Endothelial cell of umbilical vein (primary cell): Measurements from ENCODE around the gene SPTB. TPM values are rescaled to one million over a fixed set of nuclear protein-coding genes. Genes with fewer than 3 reads are reported as not detected.
A peak's percentile ranks its signal among the peaks of the same experiment; 100 is the strongest.

Source experiments
- BruUV-seq: library from RNA; stranded (reverse); fragments of 400-500 nt; replicated peaks from 2 replicates; lab custom pipeline; 2021; lab: Mats Ljungman, UMichigan
- CTCF ChIA-PET: fragments of 300-600, 350-600 bp; sonication (Branson Sonifier 250); formaldehyde crosslinking; loops from one replicate; lab custom pipeline; 2021; ENCODE audit warnings: antibody characterized with exemption, inconsistent platforms; lab: Charles Lee
- POLR2A ChIA-PET: fragments of 300-600, 350-600 bp; sonication (Branson Sonifier 250); formaldehyde crosslinking; loops from one replicate; lab custom pipeline; 2021; ENCODE audit warnings: antibody characterized with exemption, inconsistent platforms; lab: Charles Lee
- DNase-seq: peaks from one replicate; pipeline ENCODE4 v3.0.0-alpha.2; 2011; ENCODE audit warnings: low read depth, low spot score
- FAIRE-seq: peaks from 2 replicates; lab custom pipeline; 2011; peaks lifted over from hg19 to GRCh38; lab: Jason Lieb, UNC
- H2AFZ ChIP-seq: 2 replicates; pipeline ENCODE4 v1.6.0; 2012; ENCODE audit warnings: low read depth, low read length, control low read depth, inconsistent platforms
- H3K27ac ChIP-seq: 2 replicates; pipeline ENCODE4 v1.5.1; 2011; ENCODE audit warnings: low read depth, mild to moderate bottlenecking, control low read depth, low read length, moderate library complexity; ENCODE audit not compliant: insufficient read depth
- H3K27me3 ChIP-seq, 2 experiments: 2 replicates each; pipeline versions ENCODE4 v1.6.0 to v1.6.1; 2011; ENCODE audit warnings: low read length in 2 of 2, mixed read lengths in 1 of 2; ENCODE audit not compliant: control insufficient read depth in 2 of 2, insufficient read depth in 2 of 2
- H3K36me3 ChIP-seq, 2 experiments: 2 replicates in 1 of 2; 3 replicates in 1 of 2; pipeline ENCODE4 v1.5.1; 2011; ENCODE audit warnings: low read length in 2 of 2, mild to moderate bottlenecking in 1 of 2, moderate library complexity in 1 of 2; ENCODE audit not compliant: control insufficient read depth in 2 of 2, insufficient read depth in 2 of 2; ENCODE audit errors: extremely low read depth in 1 of 2
- H3K4me1 ChIP-seq: 3 replicates; pipeline ENCODE4 v1.5.1; 2011; ENCODE audit warnings: mild to moderate bottlenecking, low read length; ENCODE audit not compliant: control insufficient read depth, insufficient read depth; ENCODE audit errors: extremely low read depth
- H3K4me2 ChIP-seq: 2 replicates; pipeline ENCODE4 v1.6.1; 2011; ENCODE audit warnings: low read length, control low read depth, mixed read lengths; ENCODE audit not compliant: insufficient read depth
- H3K4me3 ChIP-seq, 3 experiments: fragments of 200-600 bp in 1 of 3; sonication (generic), shearing (Covaris generic) in 1 of 3; replicated peaks in 1 of 3; 2 replicates each; pipeline ENCODE4 v1.5.1; 2011 to 2016; ENCODE audit warnings: control low read depth in 3 of 3, low read length in 3 of 3, mild to moderate bottlenecking in 2 of 3, inconsistent platforms in 1 of 3, low read depth in 1 of 3, moderate library complexity in 1 of 3; ENCODE audit not compliant: insufficient read depth in 1 of 3
- H3K79me2 ChIP-seq: 2 replicates; pipeline ENCODE4 v1.6.0; 2012; ENCODE audit warnings: low read length, inconsistent platforms; ENCODE audit not compliant: control insufficient read depth, insufficient read depth
- H3K9ac ChIP-seq: replicated peaks from 2 replicates; pipeline ENCODE3; 2011; ENCODE audit warnings: low read length, control low read depth; ENCODE audit not compliant: insufficient read depth; ENCODE audit errors: extremely low read depth
- H3K9me1 ChIP-seq: replicated peaks from 3 replicates; pipeline ENCODE4 v1.6.0; 2011; ENCODE audit warnings: mild to moderate bottlenecking, low read length; ENCODE audit not compliant: control insufficient read depth, insufficient read depth; ENCODE audit errors: extremely low read depth
- H3K9me3 ChIP-seq: replicated peaks from 2 replicates; pipeline ENCODE4 v1.5.1; 2012; ENCODE audit warnings: low read length, inconsistent platforms; ENCODE audit not compliant: control insufficient read depth, insufficient read depth
- H4K20me1 ChIP-seq: replicated peaks from 2 replicates; pipeline ENCODE3; 2011; ENCODE audit warnings: mild to moderate bottlenecking, low read length; ENCODE audit not compliant: control insufficient read depth, insufficient read depth; ENCODE audit errors: extremely low read depth
- CTCF ChIP-seq, 2 donors: IDR thresholded peaks; 1 replicate in 1 of 2; 2 replicates in 1 of 2; pipeline ENCODE4 v1.5.1; 2011; ENCODE audit warnings: low read length in 2 of 2, mild to moderate bottlenecking in 2 of 2, moderate library complexity in 2 of 2, control low read depth in 1 of 2, inconsistent platforms in 1 of 2, low read depth in 1 of 2; ENCODE audit not compliant: insufficient read depth in 1 of 2; ENCODE audit errors: extremely low read depth in 1 of 2
- FOS ChIP-seq: IDR thresholded peaks from 2 replicates; pipeline ENCODE4 v1.6.1; 2011; ENCODE audit warnings: mild to moderate bottlenecking, low read length, moderate library complexity, borderline replicate concordance; ENCODE audit not compliant: insufficient read depth
- POLR2A ChIP-seq: IDR thresholded peaks from 2 replicates; pipeline ENCODE4 v1.6.1; 2012; ENCODE audit warnings: low read depth, mild to moderate bottlenecking, control low read depth, low read length
- dilution Hi-C: fragments of 300-500 bp; cut with MboI; formaldehyde crosslinking; loops from one replicate; pipeline ENCODE4 v1.15.0; 2019; ENCODE audit warnings: low sequenced_read_pairs; ENCODE audit not compliant: extremely low pct_ligation_motif_present
- intact Hi-C: fragments of 100-400 bp; cut with micrococcal nuclease; formaldehyde crosslinking; loops from one replicate; pipeline ENCODE4 v1.10.0; 2022
- polyA plus RNA-seq, 4 experiments: library from polyadenylated mRNA; depleted of rRNA in 3 of 4; stranded (reverse) in 3 of 4; unstranded in 1 of 4; fragments of >200 nt; gene quantifications; 2 replicates each; pipeline versions ENCODE4 v1.2.1 to v1.2.3, GENCODE V29; 2011 to 2012; ENCODE audit warnings: missing spikeins in 1 of 4
- total RNA-seq: library from RNA; stranded (reverse); gene quantifications from 2 replicates; pipeline ENCODE4 v1.2.3, GENCODE V29; 2021

The SPTB gene
- total and polyA plus RNA-seq, 2 donors (not counting 3 experiments of a cell fraction or from before 2014, with no cell fraction given), result 0.03 to 0.07 TPM

DNA sequence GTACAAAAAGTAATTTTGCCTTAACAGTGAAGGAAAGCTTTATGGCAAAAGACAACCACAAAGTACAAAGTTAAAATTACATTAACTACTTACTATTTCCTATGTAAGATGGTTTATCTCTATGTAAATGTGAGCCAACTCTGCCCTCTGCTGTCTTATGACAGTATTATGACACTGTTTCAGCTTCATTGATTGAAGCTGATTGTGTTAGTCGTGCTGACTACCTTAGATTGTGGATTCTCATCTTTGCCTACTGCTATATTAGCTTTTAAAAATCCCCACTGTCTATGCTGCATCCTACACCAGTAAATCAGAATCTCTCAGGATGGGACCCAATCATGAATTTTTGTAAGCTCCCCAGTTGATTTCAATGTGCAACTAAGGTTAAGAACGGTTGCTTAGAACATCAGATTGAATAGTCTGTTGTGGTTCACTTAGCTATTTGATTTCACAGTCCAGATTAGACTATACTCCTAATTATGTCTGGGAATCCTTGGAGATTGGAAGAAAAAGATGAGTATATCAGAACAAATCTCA lies 12.2 kb upstream of the SPTB start:
- no peaks in the 10 kb centered on the region for H3K36me3 ChIP-seq
- dilution Hi-C loops, result no loop called here
- no peak overlapping the region for H3K27ac ChIP-seq
- POLR2A ChIA-PET, result no interaction called here
- TF ChIP-seq CTCF (IDR thresholded peaks at IDR 0.05; ENCODE audit: extremely low read depth in 1 of 2, insufficient read depth in 1 of 2, low read depth in 1 of 2, low read length in 2 of 2) (peak; percentile 31 to 42), POLR2A (no peak)
- intact Hi-C loops, result loop anchor here (2.0 kb wide), 3 partner anchors 69 to 221 kb away; no protein-coding TSS in a partner anchor
- H2AFZ ChIP-seq, result no peak overlapping the region
- no peaks in the 10 kb centered on the region for H3K9me3 ChIP-seq
- BruUV-seq, result no TSS peak
- H3K9ac ChIP-seq, result no peak overlapping the region
- H3K79me2 ChIP-seq, result no peaks in the 10 kb centered on the region
- CTCF ChIA-PET, result interaction anchor here (0.5 to 6.2 kb wide), 44 partner anchors 8 to 548 kb away, joined by 3 to 120 read pairs (median 5); partner anchors contain the start of genes FNTB, GPX2, HSPA2 and SPTB
- FAIRE-seq (peak; percentile 62), DNase-seq (peak; percentile 72)
- H4K20me1 ChIP-seq, result no peaks in the 10 kb centered on the region
- no peaks in the 10 kb centered on the region for H3K9me1 ChIP-seq
- peaks cover 10 to 24% of the 10 kb centered on the region in 2 experiments for H3K27me3 ChIP-seq
- no peak overlapping the region for H3K4me2 ChIP-seq
- H3K4me3 ChIP-seq, result no peak overlapping the region
- no peaks in the 10 kb centered on the region for H3K4me1 ChIP-seq

- Histone ChIP-seq H3K4me3 (no peak overlapping the region), H3K9ac (no peak overlapping the region), H3K27me3 (peaks cover 9 to 25% of the 10 kb centered on the region in 2 experiments), H3K9me3 (no peaks in the 10 kb centered on the region), H3K9me1 (no peaks in the 10 kb centered on the region), H3K4me2 (no peak overlapping the region), H4K20me1 (no peaks in the 10 kb centered on the region), H3K27ac (no peak overlapping the region), H3K36me3 (no peaks in the 10 kb centered on the region), H2AFZ (no peak overlapping the region), H3K79me2 (no peaks in the 10 kb centered on the region), H3K4me1 (no peaks in the 10 kb centered on the region)
- no TSS peak for BruUV-seq
- intact Hi-C loops (loop anchor here (2.0 kb wide), 3 partner anchors 69 to 221 kb away; no protein-coding TSS in a partner anchor), dilution Hi-C loops (no loop called here)
- FAIRE-seq, result no peak
- ChIA-PET POLR2A (no interaction called here), CTCF (interaction anchor here (0.7 to 6.2 kb wide), 37 partner anchors 9 to 547 kb away, joined by 3 to 120 read pairs (median 5); partner anchors contain the start of genes FNTB, HSPA2 and SPTB)
- DNase-seq, result no peak
- no peak for TF ChIP-seq FOS
Observed at GRCh38 chr14:64891173-64891838, 11.6 kb upstream of the SPTB start.
